ENCODE data around the gene AP1M2. TPM values are rescaled to one million over a fixed set of nuclear protein-coding genes. Genes with fewer than 3 reads are reported as not detected.

The AP1M2 gene
- total RNA-seq (2021) (94.5 and 126 TPM in 2 replicates), Bru-seq, nascent RNA (percentile 64 among the genes with signal in this experiment), BruChase-seq, experiment 1, labeled RNA remaining after a 2-hour chase (percentile 65 among the genes with signal in this experiment), BruChase-seq, experiment 2, labeled RNA remaining after a 6-hour chase (percentile 79 among the genes with signal in this experiment)
- long read RNA-seq, transcript AP1M2-201 (12 exons, 1,749 nt), result major isoform, 253 of 393 reads
- long read RNA-seq, transcript AP1M2-207 (12 exons, 1,757 nt), result minor isoform, 69 of 393 reads
- long read RNA-seq, partial matches to known transcripts, result 23 of 393 reads
- long read RNA-seq, other reads (novel, unspliced or antisense), result 48 of 393 reads

DNA sequence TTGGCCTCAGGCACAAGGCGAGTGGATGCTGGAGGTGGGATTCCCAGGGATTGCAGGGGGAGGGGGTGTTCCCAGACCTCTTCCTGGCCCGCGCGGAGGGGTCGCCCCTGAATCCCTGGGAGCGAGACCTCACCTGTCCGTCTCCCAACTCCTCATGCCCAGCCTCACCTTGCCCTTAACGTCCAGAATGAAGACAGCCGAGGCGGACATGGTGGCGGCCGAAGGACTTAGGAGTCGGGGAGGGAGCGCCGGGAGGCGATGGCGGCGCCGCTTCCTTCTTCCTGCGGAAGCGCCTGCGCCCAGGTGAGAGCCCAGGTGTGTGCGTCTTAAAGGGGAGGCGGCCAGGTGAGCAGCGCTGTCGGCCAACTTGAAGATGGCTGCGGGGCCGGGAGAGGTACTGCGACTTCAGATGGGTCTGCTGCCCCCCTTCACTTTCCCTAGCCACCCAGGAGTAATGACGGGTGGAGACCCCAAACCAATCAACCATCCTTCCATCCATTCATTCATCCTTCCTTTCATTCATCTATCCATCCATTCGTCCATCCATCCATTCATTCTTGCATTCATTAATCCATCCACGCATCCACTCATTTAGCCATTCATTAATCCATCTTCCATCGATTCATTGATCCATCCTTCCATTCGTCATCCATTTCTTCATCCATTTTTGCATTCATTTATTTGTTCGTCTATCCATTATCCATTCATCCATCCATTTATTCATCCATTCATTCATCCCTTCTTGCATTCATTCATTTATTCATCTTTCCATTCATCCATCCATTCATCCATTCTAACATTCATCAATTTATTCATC, at the start of gene AP1M2:
AP1M2 (minus strand) TSS at position 291 of the 817 bp plus-strand sequence; CDS start at position 210, 81 bp downstream.
- Histone ChIP-seq H3K36me3 (ENCODE audit: low read depth) (0 out of 2 replicates have a peak, but pooled peaks cover 4% of the 10 kb centered on the region), H2AFZ (peak within 1 kb of the TSS; percentile 90), H3K4me2 (peak within 1 kb of the TSS; percentile 87), H3K27me3 (ENCODE audit: insufficient read depth, low read depth) (no peaks in the 10 kb centered on the region), H4K20me1 (ENCODE audit: insufficient read depth) (no peaks in the 10 kb centered on the region), H3K27ac (peak within 1 kb of the TSS; percentile 58), H3K79me2 (ENCODE audit: low read depth) (peaks cover 16% of the 10 kb centered on the region), H3F3A (ENCODE audit: insufficient read depth, low read depth) (peaks cover 25% of the 10 kb centered on the region; the same call in 1 of the 2 replicates), H3K4me1 (replicated peaks; ENCODE audit: insufficient read depth) (peaks cover 8% of the 10 kb centered on the region; the same call in 1 of the 2 replicates), H3K9me2 (ENCODE audit: insufficient read depth) (no peaks in the 10 kb centered on the region), H3K9me3 (ENCODE audit: insufficient read depth, low read depth) (no peaks in the 10 kb centered on the region), H3K4me3 (peak within 1 kb of the TSS; percentile 86)
- BruUV-seq (replicated peaks), result no TSS peak
- ChIA-PET POLR2A (ENCODE audit: unreplicated experiment) (interaction anchor here (0.6 kb wide), 1 partner anchor 57 kb away, joined by 29 read pairs; no protein-coding TSS in a partner anchor), CTCF (interaction anchor here (0.6 kb wide), 1 partner anchor 88 kb away, joined by 12 read pairs; no protein-coding TSS in a partner anchor)
- peak; percentile 60 to 77 for DNase-seq
- TF ChIP-seq EZH2 (IDR thresholded peaks at IDR 0.05; ENCODE audit: low read depth), result no peak
- no peak for TF ChIP-seq CTCF (conservative IDR thresholded peaks at IDR 0.05)
- intact Hi-C loops (cut with micrococcal nuclease; ENCODE audit: unreplicated experiment), result loop anchor here (2.0 kb wide), 2 partner anchors 16 to 38 kb away; partner anchors contain the start of gene SLC44A2

- peaks cover 23% of the 10 kb centered on the region; the same call in 1 of the 2 replicates for H3F3A ChIP-seq (ENCODE audit: insufficient read depth, low read depth)
- TF ChIP-seq EZH2 (IDR thresholded peaks at IDR 0.05; ENCODE audit: low read depth) (no peak), CTCF (conservative IDR thresholded peaks at IDR 0.05) (no peak)
- no peaks in the 10 kb centered on the region for H3K9me2 ChIP-seq (ENCODE audit: insufficient read depth)
- DNase-seq, result no peak
- intact Hi-C loops (cut with micrococcal nuclease; ENCODE audit: unreplicated experiment), result no loop called here
- H3K79me2 ChIP-seq (ENCODE audit: low read depth), result no peaks in the 10 kb centered on the region
- H4K20me1 ChIP-seq (ENCODE audit: insufficient read depth), result no peaks in the 10 kb centered on the region
- H3K27ac ChIP-seq, result no peak overlapping the region
- H3K4me3 ChIP-seq, result no peak overlapping the region
- peaks cover 9% of the 10 kb centered on the region; the same call in 1 of the 2 replicates for H3K36me3 ChIP-seq (ENCODE audit: low read depth)
- H3K4me2 ChIP-seq, result no peak overlapping the region
- H3K4me1 ChIP-seq (replicated peaks; ENCODE audit: insufficient read depth), result no peaks in the 10 kb centered on the region
- H3K27me3 ChIP-seq (ENCODE audit: insufficient read depth, low read depth), result no peaks in the 10 kb centered on the region
- POLR2A ChIA-PET (ENCODE audit: unreplicated experiment), result no interaction called here
- no TSS peak for BruUV-seq (replicated peaks)
- H2AFZ ChIP-seq, result no peak overlapping the region
- H3K9me3 ChIP-seq (ENCODE audit: insufficient read depth, low read depth), result no peaks in the 10 kb centered on the region
- CTCF ChIA-PET, result no interaction called here
Measured at GRCh38 chr19:10636304-10636972, 49.3 kb upstream of the AP1M2 start.

DNA sequence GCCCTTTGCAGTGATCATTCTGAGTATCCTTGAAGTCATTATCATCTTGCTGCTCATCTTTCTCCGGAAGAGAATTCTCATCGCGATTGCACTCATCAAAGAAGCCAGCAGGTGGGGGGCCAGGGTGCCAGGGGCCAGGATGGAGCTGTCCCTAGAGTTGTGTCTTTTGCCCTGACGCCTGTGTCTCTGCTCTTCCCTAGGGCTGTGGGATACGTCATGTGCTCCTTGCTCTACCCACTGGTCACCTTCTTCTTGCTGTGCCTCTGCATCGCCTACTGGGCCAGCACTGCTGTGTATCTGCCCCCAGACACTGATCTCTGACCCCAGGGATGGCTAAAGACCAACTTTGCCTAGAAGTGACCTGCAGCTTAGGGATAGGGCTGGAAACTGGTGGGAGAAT, 47.9 kb upstream of the AP1M2 start:
- Histone ChIP-seq H3F3A (ENCODE audit: insufficient read depth, low read depth) (peaks cover 12% of the 10 kb centered on the region; the same call in 1 of the 2 replicates), H4K20me1 (ENCODE audit: insufficient read depth) (no peaks in the 10 kb centered on the region), H3K4me3 (no peak overlapping the region), H3K4me1 (replicated peaks; ENCODE audit: insufficient read depth) (no peaks in the 10 kb centered on the region), H3K9me2 (ENCODE audit: insufficient read depth) (no peaks in the 10 kb centered on the region), H3K36me3 (ENCODE audit: low read depth) (peaks cover 9% of the 10 kb centered on the region; the same call in 1 of the 2 replicates), H3K9me3 (ENCODE audit: insufficient read depth, low read depth) (no peaks in the 10 kb centered on the region), H3K27me3 (ENCODE audit: insufficient read depth, low read depth) (no peaks in the 10 kb centered on the region), H3K79me2 (ENCODE audit: low read depth) (no peaks in the 10 kb centered on the region), H2AFZ (no peak overlapping the region), H3K4me2 (no peak overlapping the region), H3K27ac (no peak overlapping the region)
- no TSS peak for BruUV-seq (replicated peaks)
- TF ChIP-seq CTCF (conservative IDR thresholded peaks at IDR 0.05) (no peak), EZH2 (IDR thresholded peaks at IDR 0.05; ENCODE audit: low read depth) (no peak)
- ChIA-PET CTCF (no interaction called here), POLR2A (ENCODE audit: unreplicated experiment) (no interaction called here)
- intact Hi-C loops (cut with micrococcal nuclease; ENCODE audit: unreplicated experiment), result no loop called here
- DNase-seq, result no peak

Measured in PC-9 (cell line).